IPS-11a (cell line): ENCODE results near the gene RFC1.

Experiments
- H3K4me3 ChIP-seq: one replicate; pipeline ENCODE4 v1.5.1; 2013; ENCODE audit warnings: low read depth, low read length, control low read depth

Gene RFC1

DNA sequence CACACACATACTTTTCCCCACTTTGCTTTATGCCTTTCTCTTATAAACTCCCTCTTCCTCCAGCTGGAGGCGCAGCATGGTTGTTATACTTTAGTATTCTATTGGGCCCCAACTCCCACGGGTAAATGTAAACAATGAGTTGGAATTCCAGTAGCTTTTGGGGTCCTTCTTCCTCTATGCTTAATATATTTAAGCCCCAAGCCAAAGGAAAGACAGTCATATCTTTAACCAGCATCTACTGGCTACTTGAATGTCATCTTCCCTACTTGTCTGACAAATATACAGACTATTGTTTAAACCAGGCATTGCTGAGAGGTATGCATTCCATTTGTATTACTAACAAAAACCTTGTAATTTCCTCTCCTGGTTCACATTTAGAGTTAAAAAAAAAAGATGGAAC is 110.9 kb downstream of the RFC1 start:
- H3K4me3 ChIP-seq: no peak overlapping the region

DNA sequence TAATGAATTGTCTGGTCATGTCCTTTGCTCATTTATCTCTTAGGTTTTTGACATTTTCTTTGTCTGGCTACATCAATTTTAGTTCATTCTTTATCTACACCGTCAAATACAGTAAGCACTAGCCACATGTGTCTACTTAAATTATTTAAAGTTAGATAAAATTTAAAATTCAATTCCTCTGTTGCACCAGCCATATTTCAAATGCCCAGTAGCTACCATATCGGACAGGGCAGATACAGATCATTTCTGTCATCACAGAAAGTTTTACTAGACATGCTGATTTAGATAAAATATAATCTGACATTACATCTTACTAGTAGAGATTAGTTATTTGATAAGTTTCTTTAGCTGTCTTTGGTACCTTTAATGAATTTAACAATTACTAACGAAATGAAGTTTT is 122.7 kb downstream of the RFC1 start:
- H3K4me3 ChIP-seq: no peak overlapping the region
